Measurements from ENCODE around the gene PCIF1. TPM values are rescaled to one million over a fixed set of nuclear protein-coding genes. Genes with fewer than 3 reads are reported as not detected.
A peak's percentile ranks its signal among the peaks of the same experiment; 100 is the strongest.

PCIF1 gene
- total and polyA plus RNA-seq, 9 of the 15 experiments (the other 6 are each of a cell fraction or from before 2014, with no cell fraction given): 5.8 to 29.4 (median 11.3) TPM

- no peak for TF ChIP-seq CREB3L1 (IDR thresholded peaks at IDR 0.05; ENCODE audit: borderline replicate concordance, low read depth)
- no peak for TF ChIP-seq LEF1 (IDR thresholded peaks at IDR 0.05)
- no peak for TF ChIP-seq ETV6 (IDR thresholded peaks at IDR 0.05; ENCODE audit: borderline replicate concordance in 1 of 2, low read depth in 2 of 2, low read length in 1 of 2)
- TF ChIP-seq ETV6 (CRISPR knock-in tag; IDR thresholded peaks at IDR 0.05; ENCODE audit: borderline replicate concordance): no peak
- TF ChIP-seq ATF2 (CRISPR knock-in tag; IDR thresholded peaks at IDR 0.05): no peak; the same call in 1 of the 2 replicates
- no peak for TF ChIP-seq NCOA6 (IDR thresholded peaks at IDR 0.05)
- peak; percentile 91 for TF ChIP-seq HMGN3 (IDR thresholded peaks at IDR 0.05; ENCODE audit: borderline replicate concordance, extremely low read depth, insufficient read length, low read depth, low read length)
- TF ChIP-seq GATA2 (CRISPR knock-in tag; IDR thresholded peaks at IDR 0.05): no peak
- no peak; the same call in 1 of the 2 replicates for TF ChIP-seq ZBTB43 (CRISPR knock-in tag; IDR thresholded peaks at IDR 0.05)
- TF ChIP-seq ZNF561 (CRISPR knock-in tag; conservative IDR thresholded peaks at IDR 0.05): no peak
- TF ChIP-seq RBBP5 (IDR thresholded peaks at IDR 0.05; ENCODE audit: borderline replicate concordance, insufficient read depth, low read length, poor library complexity, severe bottlenecking): peak; percentile 93
- peak; percentile 97 for TF ChIP-seq TBP (optimal IDR thresholded peaks at IDR 0.05; ENCODE audit: low read depth, low read length)
- TF ChIP-seq ZNF146 (CRISPR knock-in tag; IDR thresholded peaks at IDR 0.05; ENCODE audit: unreplicated experiment): no peak
- peak; percentile 72; the same call in 1 of the 2 replicates for TF ChIP-seq ZNF175 (CRISPR knock-in tag; IDR thresholded peaks at IDR 0.05; ENCODE audit: low read depth)
- TF ChIP-seq IRF1 (CRISPR knock-in tag; IDR thresholded peaks at IDR 0.05; ENCODE audit: borderline replicate concordance): no peak
- peak; percentile 29 to 40; a peak in 2 of 4 replicates for TF ChIP-seq TEAD1 (CRISPR knock-in tag; IDR thresholded peaks at IDR 0.05)
- no peak for TF ChIP-seq ZEB2 (IDR thresholded peaks at IDR 0.05)
- TF ChIP-seq ATF7 (IDR thresholded peaks at IDR 0.05): peak; percentile 68; the same call in 1 of the 2 replicates
- no peak for TF ChIP-seq ZNF75A (CRISPR knock-in tag; IDR thresholded peaks at IDR 0.05)
- no peak for TF ChIP-seq ESRRA (IDR thresholded peaks at IDR 0.05; ENCODE audit: borderline replicate concordance, low read depth)
- no peak for TF ChIP-seq HEY1 (CRISPR knock-in tag; IDR thresholded peaks at IDR 0.05; ENCODE audit: borderline replicate concordance)
- no peak for TF ChIP-seq SOX6 (IDR thresholded peaks at IDR 0.05)
- no peak for TF ChIP-seq TEAD2 (tag; IDR thresholded peaks at IDR 0.05)
- no peak for TF ChIP-seq TSC22D4 (tag; IDR thresholded peaks at IDR 0.05)
Measured at GRCh38 chr20:45934586-45935415, at the start of gene PCIF1 (continued).

Measured in K562 (cell line).